HG03558 (cell line): Measurements from ENCODE around the gene GNRHR.
"Not testable (repeated sequence)": the region's sequence is repeated elsewhere in the genome, so short reads cannot be mapped to it uniquely, and the experiment has no call there.

Experiments used
- ATAC-seq: cut with Tn5 transposase; IDR thresholded peaks from one replicate; pipeline ENCODE4 v1.9.1; 2021; ENCODE audit warnings: moderate number of reproducible peaks; ENCODE audit not compliant: unreplicated experiment; ENCODE audit errors: extremely low read depth

Gene GNRHR

DNA sequence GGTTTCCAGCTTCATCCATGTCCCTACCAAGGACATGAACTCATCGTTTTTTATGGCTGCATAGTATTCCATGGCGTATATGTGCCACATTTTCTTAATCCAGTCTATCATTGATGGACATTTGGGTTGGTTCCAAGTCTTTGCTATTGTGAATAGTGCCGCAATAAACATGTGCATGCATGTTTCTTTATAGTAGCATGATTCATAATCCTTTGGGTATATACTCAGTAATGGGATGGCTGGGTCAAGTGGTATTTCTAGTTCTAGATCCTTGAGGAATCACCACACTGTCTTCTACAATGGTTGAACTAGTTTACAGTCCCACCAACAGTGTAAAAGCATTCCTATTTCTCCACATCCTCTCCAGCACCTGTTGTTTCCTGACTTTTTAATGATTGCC is 23.7 kb downstream of the GNRHR start:
- ATAC-seq: not testable (repeated sequence)

DNA sequence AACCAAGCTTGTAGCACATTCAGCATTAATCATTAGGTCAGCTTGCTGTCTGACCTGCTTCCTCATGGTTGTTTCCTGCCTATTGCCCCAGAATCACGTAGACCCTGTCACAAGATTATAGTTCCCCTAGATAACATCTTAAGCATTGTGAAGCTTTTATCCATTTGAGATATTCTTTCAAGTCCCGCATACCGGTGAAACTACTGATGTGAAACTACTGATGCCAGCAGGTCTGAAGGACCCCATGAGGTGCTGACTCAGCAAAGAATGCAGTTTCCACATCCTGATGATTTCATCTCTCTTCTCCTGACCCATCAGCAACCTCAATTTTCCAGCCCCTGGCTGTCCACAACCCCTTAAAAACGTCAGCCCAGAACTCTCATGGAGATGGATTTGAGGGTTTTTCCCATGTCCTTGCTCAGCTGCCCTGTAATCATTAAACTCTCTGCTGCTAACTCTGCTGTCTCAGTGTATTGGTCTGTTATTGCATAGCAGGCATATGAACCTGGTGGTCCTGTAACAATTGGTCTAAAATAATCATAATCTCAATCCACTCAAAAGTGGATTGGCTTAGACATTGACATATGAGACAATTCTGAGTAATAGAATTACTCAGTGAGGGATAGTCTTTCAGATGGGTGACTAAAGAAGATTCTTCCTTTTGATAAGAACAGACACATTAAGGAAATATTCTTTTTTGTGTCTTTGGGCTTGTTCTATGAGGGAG is 26.9 kb downstream of the GNRHR start:
- ATAC-seq: no peak

DNA sequence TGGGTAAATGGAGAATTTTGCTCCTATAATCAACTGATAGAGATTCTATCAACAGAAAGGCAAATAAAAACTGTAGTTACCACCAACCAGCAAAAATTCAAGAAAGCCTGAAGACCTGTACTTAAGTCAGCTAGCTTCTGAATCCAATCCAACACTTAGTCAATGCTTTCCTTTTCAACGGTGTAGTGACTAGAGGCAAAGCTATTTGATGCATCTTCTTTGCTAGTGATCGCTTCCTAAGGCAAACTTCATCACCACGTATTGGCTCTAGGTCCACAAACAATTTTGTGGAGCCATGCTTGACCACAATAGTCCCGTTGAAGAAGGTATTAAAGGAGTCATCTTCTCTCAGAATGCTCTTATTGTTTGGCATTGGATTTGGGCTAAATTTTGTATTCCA is 28.2 kb downstream of the GNRHR start:
- ATAC-seq: no peak

DNA sequence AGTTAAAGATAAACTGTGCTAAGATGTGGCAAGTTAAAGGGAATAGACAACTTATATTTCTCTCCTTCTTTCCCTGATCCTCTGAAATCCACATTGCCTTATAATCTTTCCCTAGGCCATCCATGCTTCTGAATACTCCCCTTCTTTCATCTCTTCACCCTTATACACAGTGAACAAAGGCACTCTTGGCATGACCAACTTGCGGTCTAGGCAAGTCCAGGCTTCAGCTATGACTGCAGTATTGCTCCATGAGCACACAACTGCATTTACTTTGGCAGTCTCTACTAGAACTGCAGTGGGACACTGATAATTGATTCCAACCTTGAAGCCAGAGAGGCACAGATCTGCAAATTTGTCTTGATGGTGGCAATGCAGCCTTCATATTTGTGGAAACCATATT is 29.1 kb downstream of the GNRHR start:
- no peak for ATAC-seq

DNA sequence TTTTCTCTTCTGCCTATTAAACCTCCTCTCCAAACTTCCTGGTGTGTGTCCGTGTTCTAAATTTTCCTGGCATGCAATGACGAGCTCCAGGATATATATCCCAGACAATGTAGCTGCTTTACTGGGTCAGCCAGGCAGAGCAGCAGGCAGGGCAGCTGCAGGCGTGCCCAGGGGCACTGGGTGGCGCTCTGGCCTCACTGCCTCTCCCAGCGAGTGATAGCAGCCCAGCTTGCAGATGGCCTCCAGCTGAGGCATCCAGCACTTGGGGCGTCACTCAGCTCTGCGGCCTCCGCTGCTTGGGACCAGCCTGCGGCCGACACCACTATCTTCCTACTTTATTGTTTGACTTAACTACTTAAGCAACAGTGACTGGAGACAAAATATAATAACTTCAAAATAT is 30.2 kb downstream of the GNRHR start:
- ATAC-seq: no peak

DNA sequence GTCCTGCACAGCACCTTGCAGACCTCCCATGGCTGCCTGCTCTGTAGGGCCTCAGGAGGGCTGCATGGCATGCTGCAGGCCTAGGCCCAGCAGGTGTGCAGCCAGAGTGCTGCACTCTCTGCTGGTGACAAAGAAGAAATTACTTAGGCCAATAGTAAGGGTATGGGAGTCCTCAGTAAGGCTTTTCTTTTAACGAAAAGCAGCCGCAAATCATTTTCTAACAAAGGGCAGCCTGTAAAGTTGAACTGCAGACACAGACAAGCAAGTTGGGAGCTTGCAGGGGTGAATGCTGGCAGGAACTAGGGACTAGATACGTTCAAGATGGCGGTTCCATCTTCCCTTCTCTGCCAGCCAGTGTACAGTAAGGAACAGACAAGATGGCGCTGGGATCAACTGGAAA is 30.8 kb downstream of the GNRHR start:
- ATAC-seq: no peak

DNA sequence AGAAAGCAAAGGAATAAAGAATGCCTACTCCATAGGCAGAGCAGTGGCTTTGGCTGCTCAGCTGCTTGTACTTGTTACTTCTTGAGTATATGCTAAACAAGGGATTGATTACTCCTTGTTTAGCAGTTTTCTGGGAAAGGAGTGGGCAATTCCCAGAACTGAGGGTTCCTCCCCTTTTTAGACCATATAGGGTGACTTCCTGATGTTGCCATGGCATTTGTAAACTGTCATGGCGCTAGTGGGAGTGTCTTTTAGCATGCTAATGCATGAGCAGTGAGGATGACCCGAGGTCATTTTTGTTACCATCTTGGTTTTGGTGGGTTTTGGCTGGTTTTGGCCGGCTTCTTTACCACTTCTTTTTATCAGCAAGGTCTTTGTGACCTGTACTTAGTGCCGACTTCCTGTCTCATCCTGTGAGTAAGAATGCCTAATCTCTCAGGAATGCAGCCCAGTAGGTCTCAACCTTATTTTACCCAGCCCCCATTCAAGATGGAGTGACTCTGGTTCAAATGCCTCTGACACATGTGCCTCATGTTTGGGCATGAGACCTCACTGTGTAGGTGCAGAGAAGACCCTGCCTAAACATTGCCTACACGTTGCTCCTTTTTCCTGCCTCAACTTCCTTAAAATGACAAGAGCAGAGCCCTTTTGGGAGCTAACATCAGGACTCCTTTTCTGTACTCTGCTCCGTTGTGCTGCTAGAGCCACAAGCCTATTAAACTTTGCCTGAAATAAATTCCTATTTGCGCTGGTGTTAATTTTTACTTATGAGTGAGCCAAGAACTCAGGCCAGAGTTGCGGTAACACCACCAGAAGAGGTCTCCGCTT is 32.2 kb downstream of the GNRHR start:
- no peak for ATAC-seq

DNA sequence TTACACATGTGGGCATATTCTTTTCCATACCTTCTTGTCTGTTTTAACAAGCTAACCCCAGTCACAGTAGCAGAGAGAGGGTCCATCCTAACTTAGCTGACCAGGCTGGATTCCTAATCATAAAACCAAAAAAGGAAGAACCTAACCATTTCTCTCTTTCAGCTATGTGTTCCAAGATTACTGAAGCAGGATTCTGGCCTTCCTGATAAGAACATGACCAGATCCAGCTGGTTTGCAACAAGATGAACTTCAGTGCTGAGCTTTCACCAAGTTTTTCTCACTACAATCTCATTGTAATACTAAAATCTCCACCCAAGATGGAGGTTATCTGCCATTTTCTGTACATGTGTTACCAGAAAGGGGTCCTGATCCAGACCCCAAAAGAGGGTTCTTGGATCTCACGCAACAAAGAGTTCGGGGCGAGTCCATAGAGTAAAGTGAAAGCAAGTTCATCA is 32.8 kb downstream of the GNRHR start:
- no peak for ATAC-seq

DNA sequence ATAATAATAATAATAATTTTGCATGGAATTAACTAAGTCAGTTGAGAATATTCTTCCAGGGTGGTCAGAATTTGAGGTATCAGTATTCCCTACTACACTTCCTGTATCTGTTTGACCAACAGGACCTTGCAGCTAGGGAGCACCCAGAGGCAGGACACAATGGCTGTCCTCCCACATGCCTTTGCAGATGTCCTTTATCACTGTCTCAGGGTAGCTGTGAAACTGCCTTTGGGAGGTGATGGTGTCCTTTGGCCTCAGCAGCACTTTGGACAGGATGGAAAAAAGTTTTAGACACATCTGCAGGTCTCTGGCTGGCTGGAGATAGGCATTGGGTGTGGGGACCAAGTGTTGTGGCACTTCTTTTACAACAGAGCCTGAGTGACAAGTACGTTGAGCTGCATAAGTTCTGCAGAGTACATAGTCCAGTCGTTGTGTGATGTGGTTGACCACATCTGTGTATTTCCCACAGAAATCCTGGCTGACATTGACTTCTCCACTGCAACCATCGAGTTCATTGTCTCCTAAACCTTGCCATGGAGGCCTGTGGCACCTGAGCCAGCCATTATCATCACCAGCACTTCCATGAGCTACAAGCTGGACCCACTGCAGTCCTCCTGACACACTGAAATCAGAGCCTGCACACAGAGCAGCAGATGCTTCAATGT is 34.1 kb downstream of the GNRHR start:
- no peak for ATAC-seq

DNA sequence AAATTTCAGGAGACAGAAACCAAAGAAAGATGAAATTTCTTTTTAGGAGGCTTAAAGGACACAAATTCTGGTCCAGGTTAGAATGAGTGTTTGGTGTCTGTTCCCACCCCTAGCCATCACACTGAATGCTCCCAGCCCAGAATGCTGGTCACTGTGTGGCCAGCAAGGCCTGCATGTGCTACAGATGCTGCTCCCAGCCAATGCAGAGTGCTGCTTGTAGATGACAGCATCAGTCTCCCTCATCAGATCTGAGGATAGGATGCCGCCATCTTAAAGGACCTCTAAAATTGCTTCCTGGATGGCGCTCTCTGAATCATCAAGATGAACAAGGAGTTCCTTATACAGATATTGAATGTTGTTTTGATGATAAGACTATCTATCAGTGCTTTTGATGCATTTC is 35.3 kb downstream of the GNRHR start:
- no peak for ATAC-seq

DNA sequence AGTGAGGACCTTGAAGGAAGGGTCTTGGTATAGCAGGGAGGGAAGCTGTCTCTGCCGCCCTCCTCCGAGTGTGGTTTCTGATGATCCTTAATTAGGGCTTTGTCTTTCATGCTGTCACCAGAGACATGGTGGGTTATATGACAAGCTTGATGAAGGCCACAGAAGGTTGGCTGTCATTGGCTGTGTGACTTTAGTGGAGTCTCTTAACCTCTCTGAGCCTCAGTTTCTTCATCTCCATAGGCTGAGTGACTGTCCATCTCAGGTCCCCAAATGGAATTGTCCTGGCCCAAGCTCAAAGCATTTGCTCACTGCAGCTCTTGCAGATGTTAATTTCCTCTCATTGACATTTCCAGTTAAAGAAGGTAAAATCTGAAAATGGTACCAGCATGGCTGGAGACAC is 36.6 kb downstream of the GNRHR start:
- no peak for ATAC-seq

DNA sequence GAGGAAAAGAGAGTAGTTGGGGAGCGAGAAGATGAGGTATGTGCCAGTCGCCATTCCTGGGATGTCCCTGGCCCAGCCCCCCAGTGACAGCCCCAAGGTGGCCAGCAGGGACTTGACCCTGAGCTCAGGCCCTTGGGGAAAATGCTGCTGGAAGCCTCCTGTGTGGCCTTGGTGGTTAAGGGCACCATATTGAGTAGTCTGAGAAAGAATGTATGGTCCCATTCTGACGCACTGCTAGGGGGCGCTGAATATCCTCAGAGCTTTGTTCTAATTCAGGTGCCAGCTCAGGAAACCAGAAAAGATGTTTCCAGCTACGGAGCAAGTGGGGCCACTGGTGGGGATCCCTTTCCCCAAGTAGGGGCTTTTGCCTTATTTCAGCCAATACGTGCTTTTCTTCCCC is 39.2 kb downstream of the GNRHR start:
- no peak for ATAC-seq

DNA sequence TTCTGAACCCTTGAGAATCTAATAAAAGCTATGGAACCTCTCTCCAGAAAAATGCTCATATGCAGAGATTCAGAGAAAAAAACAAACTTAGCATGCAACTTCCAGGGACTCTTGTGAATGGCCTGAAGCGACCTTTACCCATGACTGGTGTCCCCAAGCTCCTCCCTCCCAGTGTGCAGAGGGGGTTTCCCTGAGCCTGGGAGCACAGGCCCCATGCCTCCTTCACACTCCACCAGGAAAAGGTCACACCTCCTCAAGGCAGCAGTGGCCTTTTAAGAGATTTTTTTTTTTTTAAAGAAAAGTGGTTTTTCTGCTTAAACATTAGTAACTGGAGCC is 40.0 kb downstream of the GNRHR start:
- peak; percentile 42 for ATAC-seq

DNA sequence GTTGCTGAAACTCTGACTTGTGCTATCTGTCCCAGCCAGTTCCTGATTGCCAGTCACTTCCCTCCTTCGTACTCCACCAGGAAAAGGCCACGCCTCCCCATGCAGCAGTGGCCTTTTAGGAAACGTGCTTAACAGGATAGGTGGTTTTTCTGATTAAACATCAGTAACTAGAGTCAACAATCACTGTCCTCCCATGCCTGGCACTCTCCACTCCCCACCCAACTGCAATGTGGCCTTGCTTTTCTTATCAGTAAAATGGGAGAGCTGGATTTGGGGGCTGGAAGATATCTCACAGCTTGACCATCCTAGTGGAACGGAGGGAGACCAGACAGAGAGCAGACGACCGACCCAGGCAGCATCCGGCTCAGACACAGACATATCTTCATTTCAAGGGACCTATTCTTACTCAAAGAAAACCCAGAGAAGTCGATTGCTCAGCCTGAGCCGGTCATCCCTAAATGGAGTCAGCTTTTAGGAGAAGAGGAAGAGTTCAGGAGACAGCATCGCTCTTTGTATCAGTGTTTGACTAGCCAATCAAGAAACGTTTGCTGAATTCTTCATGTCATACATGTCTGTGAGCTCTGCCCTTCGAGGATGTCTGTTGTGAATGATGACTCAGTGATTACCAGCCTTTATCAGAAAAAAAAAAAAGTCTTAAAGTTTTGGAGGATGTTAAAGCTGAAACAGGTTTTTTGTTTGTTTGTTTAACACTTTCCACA is 40.5 kb downstream of the GNRHR start:
- ATAC-seq: no peak

DNA sequence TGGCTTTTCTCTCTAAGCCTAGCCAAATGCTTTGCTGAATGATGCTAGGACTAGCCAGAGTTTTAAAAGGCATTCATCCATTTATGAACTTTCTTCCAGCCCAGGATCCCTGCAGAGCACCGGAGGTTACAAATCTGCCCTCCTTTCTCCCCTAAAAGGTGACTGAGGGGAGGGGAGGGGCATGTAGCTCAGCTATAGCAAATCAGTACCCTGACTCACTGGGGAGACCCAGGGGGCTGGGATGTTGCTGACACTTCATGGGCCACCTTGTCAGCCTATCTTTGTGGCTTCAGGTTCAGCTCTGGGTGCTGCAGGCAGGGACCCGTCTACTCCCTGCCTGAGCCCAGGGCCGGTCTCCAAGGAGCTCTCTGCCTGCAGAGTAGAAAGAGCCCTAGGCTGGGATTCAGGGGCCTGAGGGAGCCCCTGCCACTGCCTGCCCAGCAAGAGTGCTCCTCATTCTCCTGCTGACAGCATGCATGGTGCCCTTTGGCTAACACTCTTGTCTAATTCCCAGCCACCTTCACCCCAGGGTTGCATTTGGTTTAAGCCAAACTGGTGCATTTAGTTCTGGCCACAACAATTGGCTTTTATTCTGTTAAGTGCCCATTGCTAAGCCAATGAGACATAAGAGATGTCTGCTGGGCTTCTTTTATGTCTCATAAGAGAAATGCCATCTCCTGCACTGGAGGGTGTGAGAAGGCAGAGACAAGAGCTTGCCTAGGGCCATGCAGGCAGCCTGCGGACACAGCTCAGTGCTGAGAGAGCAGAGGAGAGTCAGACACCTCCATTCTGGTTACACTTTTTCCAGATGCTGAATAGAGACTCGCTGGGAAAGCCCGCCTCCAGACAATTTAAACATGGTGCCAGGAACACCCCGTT is 41.3 kb downstream of the GNRHR start:
- ATAC-seq: no peak

DNA sequence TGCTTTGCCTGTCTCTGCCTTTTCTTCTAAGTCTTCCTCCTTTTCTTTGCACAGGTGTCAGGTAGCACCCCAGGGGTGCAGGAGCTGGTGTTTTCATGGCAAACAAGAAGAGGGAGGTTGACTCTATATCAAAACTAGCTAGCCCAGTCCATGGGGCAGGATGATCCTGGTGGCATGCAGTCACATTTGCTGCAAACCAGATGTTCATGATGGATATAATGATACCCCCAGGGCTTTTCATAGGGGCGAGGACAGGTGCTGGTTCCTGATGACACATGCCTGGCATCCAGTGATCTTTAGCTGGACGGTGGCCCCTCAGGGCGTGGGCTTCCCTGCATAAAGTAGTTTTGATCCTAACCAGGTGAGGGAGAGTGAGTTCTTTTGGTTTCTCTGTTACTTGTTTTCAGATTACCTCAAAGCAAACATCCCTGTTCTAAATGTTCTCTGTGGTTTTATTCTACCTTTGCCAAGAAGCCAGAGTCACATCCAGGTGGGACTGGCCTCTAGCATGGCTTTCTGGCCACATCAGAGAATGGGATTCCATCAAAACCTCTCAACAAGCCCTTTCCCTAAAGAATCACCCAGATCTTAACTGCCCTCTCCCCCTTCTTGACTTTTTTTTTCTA is 42.1 kb downstream of the GNRHR start:
- ATAC-seq: no peak

DNA sequence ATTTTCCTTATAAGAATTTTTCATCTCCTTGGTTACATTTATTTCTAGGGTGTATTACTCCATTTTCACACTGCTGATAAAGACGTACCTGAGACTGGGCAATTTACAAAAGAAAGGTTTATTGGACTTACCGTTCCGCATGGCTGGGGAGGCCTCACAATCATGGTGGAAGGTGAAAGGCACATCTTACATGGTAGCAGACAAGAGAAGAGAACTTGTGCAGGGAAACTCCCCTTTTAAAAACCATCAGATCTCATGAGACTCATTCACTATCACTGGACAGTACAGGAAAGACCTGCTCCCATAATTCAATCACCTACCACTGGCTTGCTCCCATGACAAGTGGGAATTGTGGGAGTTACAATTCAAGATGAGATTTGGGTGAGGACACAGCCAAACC is 47.5 kb downstream of the GNRHR start:
- not testable (repeated sequence) for ATAC-seq

DNA sequence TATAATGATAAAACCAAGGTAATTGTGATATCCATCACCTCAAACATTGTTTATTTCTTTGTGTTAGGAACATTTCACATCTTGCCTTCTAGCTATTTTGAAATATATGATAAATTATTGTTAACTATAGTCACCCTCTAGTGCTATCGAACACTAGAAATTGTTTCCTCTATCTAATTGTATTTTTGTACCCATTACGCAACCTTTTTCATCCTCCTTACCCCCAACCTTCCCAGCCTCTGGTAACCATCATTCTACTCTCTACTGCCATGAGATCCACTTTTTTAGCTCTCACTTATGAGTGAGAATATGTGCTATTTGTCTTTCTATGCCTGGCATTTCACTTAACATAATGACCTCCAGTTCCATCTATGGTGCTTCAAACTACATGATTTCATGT is 49.3 kb downstream of the GNRHR start:
- no peak for ATAC-seq

DNA sequence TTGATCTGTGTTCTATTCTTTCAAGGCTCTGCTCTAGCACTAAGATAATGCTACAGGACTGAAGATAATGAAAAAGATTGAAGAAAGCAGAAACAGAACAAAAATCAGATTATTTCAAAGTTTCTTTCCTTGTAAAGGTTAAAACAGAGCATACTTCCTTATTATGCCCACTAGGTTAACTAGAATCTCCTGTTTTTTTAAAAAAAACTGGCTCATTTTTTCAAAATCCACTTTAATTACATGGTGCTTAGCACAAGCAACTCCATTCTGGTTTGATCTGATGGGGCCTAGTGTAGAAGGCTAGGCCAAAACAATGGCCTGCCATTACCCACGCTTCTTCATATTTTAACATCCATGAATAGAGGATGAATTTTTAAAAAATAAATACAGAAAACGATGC is 52.0 kb downstream of the GNRHR start:
- no peak for ATAC-seq
